Measurements from ENCODE around the gene RBM47.

The RBM47 gene

GRCh38 chr4:40606239-40606767 lies 23.4 kb downstream of the RBM47 start:
- TF ChIP-seq, protein P1, sequence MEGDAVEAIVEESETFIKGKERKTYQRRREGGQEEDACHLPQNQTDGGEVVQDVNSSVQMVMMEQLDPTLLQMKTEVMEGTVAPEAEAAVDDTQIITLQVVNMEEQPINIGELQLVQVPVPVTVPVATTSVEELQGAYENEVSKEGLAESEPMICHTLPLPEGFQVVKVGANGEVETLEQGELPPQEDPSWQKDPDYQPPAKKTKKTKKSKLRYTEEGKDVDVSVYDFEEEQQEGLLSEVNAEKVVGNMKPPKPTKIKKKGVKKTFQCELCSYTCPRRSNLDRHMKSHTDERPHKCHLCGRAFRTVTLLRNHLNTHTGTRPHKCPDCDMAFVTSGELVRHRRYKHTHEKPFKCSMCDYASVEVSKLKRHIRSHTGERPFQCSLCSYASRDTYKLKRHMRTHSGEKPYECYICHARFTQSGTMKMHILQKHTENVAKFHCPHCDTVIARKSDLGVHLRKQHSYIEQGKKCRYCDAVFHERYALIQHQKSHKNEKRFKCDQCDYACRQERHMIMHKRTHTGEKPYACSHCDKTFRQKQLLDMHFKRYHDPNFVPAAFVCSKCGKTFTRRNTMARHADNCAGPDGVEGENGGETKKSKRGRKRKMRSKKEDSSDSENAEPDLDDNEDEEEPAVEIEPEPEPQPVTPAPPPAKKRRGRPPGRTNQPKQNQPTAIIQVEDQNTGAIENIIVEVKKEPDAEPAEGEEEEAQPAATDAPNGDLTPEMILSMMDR (IDR thresholded peaks at IDR 0.05; ENCODE audit: low read depth, low read length, missing control alignments), result no peak
- DNase-seq (ENCODE audit: low read depth), result no peak
- no peak overlapping the region for H3K4me3 ChIP-seq (ENCODE audit: low read depth, low read length)
- in situ Hi-C loops (cut with HindIII; ENCODE audit: low sequenced_read_pairs), result no loop called here

DNA sequence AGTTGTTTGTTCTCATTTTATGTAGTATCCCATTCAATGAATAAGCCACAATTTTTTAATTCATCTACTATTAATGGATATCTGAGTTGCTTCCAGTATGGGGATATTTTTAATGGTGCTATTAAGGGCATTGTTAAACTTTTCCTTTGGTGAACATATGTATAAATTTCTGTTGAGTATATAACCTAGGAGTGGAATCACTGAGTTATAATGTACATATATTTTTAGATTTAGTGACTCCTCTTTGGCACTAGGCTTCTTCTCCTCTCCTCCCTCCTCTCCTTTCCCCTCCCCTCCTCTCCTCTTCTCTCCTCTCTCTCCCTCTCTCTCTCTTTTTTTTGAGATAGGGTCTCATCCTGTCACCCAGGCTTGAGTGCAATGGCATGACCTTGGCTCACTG lies 26.4 kb downstream of the RBM47 start:
- TF ChIP-seq, protein P1 (IDR thresholded peaks at IDR 0.05; ENCODE audit: low read depth, low read length, missing control alignments), result no peak
- in situ Hi-C loops (cut with HindIII; ENCODE audit: low sequenced_read_pairs), result no loop called here
- DNase-seq (ENCODE audit: low read depth), result no peak
- H3K4me3 ChIP-seq (ENCODE audit: low read depth, low read length), result no peak overlapping the region

DNA sequence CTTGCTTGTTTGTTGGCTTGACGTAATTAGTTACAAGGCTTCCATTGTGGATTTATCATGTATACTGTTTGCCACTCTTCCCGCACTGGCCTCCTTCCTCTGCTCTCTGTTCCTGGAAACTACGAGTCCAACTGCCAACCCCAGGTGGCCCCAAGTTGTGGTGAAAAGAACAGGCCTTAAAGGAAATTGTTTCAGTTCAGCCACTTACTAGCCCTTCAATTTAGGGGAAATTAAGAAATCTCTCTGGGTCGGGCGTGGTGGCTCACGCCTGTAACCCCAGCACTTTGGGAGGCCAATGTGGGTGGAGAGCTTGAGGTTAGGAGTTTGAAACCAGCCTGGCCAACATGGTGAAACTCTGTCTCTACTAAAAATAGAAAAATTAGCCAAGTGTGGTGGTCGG lies 28.0 kb downstream of the RBM47 start:
- no peak overlapping the region for H3K4me3 ChIP-seq (ENCODE audit: low read depth, low read length)
- TF ChIP-seq, protein P1 (IDR thresholded peaks at IDR 0.05; ENCODE audit: low read depth, low read length, missing control alignments), result no peak
- DNase-seq (ENCODE audit: low read depth), result no peak
- in situ Hi-C loops (cut with HindIII; ENCODE audit: low sequenced_read_pairs), result no loop called here

- TF ChIP-seq, protein P1 (IDR thresholded peaks at IDR 0.05; ENCODE audit: low read depth, low read length, missing control alignments), result no peak
- DNase-seq (ENCODE audit: low read depth), result no peak
- in situ Hi-C loops (cut with HindIII; ENCODE audit: low sequenced_read_pairs), result no loop called here
- H3K4me3 ChIP-seq (ENCODE audit: low read depth, low read length), result no peak overlapping the region
Measured at GRCh38 chr4:40600850-40601249, 28.8 kb downstream of the RBM47 start.

- H3K4me3 ChIP-seq (ENCODE audit: low read depth, low read length), result no peak overlapping the region
- in situ Hi-C loops (cut with HindIII; ENCODE audit: low sequenced_read_pairs), result no loop called here
- no peak for DNase-seq (ENCODE audit: low read depth)
- TF ChIP-seq, protein P1 (IDR thresholded peaks at IDR 0.05; ENCODE audit: low read depth, low read length, missing control alignments), result no peak
Measured at GRCh38 chr4:40599431-40599830, 30.2 kb downstream of the RBM47 start.

DNA sequence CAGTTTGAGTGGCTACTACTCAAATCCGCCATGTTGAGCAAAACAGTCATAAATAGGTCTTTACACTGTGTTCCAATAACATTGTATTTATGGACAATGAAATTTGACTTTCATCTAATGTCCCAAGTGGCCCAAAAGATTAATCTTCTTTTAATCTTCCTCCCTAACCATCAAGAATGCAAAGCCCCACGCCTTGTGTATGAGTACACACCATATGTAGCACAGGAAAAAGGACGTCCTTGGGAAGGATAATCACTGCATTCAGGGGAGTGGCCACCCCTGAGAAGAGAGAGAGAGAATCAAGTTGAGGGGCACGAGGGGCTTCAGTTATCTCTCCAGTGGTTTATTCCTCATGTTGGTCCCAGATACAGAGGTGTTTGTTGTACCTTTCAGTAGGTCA lies 33.1 kb downstream of the RBM47 start:
- TF ChIP-seq, protein P1 (IDR thresholded peaks at IDR 0.05; ENCODE audit: low read depth, low read length, missing control alignments), result no peak
- in situ Hi-C loops (cut with HindIII; ENCODE audit: low sequenced_read_pairs), result no loop called here
- DNase-seq (ENCODE audit: low read depth), result no peak

DNA sequence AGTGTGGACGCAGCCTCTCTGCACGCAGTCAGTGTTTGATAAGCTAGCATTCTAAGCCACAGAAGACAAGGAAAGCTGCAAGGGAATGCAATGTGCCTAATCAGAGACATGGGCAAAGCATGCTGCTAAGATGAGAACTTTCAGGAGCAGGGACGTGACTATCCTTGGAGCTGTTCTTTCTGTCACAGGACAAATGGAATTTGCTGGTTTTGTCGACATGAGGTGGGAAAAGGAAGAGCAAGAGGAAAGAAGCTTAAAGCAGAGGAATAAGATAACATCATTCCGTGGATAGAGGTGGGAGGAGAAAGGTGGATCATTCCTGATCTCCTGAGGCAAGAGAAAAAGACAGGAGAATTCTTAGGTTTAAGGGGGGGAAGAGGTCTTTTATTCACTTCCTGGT lies 33.7 kb downstream of the RBM47 start:
- no peak for DNase-seq (ENCODE audit: low read depth)
- TF ChIP-seq, protein P1 (IDR thresholded peaks at IDR 0.05; ENCODE audit: low read depth, low read length, missing control alignments), result no peak
- H3K4me3 ChIP-seq (ENCODE audit: low read depth, low read length), result no peak overlapping the region
- in situ Hi-C loops (cut with HindIII; ENCODE audit: low sequenced_read_pairs), result no loop called here

More for the DNA sequence above, 33.1 kb downstream of the RBM47 start:
- H3K4me3 ChIP-seq (ENCODE audit: low read depth, low read length), result no peak overlapping the region

Measured in astrocyte of the cerebellum (primary cell).